Right ventricle myocardium inferior (tissue), 1 donor: ENCODE measurements around the gene NKAIN2. TPM values are rescaled to one million over a fixed set of nuclear protein-coding genes. Genes with fewer than 3 reads are reported as not detected.

ENCODE experiments used
- ATAC-seq: fragments of 200-7000 bp; cut with Tn5 transposase; one replicate; pipeline ENCODE4 v1.9.1; 2020; ENCODE audit warnings: mild to moderate bottlenecking, moderate library complexity
- DNase-seq: peaks from one replicate; pipeline ENCODE4 v3.0.0; 2021; ENCODE audit errors: missing footprints
- intact Hi-C: fragments of 100-400 bp; cut with DNase I; formaldehyde crosslinking; loops from one replicate; pipeline ENCODE4 v1.11.0; 2022
- total RNA-seq: library from RNA; stranded (reverse); fragmentation: NEBNext Ultra II Directional; extraction: Animal tissue kit (Norgen Biotek cat#: 25700); gene quantifications from one replicate; pipeline ENCODE4 v1.2.1, GENCODE V29; 2021
- donor health status: DM: no; HTN: yes; CAD: no; lungs with severe emphysema.

NKAIN2 gene
- total RNA-seq, 1 donor from 2014 or later = 0.30 TPM

DNA sequence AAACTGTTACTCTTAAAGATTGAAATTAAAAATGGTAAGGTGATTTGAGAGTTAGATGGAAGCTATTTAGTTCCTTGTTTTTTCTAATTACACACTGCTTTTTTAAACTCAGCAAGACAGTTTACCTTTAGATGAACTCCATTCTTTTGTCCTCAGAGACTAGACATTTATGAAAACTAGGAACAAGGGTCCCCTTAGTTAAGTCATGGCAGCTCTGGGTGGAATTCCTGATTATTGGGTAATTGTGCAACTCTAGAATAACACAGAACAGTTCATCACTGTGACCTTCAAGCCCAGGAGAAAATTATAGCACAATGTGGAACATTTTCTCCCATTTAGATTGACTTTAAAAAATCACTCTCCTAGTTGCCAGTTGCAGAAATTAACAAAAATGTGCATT is 251.7 kb downstream of the NKAIN2 start:
- ATAC-seq (no peak), DNase-seq (no peak)
- intact Hi-C loops = no loop called here

DNA sequence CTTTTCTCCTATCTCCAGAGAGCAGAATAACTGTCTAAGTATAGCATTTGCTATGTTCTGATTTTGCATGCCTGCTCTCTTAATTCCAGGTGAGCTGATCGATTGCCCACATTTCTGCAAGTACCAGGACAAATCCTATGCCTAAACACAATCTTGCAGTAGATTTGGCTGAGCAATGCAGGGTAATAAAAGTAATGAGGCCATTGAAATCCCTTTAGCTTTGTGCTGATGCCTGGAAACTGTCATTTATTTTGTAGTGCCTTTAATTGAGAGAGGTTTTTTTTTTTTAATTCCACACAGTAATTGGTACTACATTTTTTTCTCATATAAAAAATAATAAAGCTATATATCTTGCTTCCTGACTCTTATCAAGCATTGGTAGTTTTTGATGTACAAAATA is 252.3 kb downstream of the NKAIN2 start:
- intact Hi-C loops = no loop called here

DNA sequence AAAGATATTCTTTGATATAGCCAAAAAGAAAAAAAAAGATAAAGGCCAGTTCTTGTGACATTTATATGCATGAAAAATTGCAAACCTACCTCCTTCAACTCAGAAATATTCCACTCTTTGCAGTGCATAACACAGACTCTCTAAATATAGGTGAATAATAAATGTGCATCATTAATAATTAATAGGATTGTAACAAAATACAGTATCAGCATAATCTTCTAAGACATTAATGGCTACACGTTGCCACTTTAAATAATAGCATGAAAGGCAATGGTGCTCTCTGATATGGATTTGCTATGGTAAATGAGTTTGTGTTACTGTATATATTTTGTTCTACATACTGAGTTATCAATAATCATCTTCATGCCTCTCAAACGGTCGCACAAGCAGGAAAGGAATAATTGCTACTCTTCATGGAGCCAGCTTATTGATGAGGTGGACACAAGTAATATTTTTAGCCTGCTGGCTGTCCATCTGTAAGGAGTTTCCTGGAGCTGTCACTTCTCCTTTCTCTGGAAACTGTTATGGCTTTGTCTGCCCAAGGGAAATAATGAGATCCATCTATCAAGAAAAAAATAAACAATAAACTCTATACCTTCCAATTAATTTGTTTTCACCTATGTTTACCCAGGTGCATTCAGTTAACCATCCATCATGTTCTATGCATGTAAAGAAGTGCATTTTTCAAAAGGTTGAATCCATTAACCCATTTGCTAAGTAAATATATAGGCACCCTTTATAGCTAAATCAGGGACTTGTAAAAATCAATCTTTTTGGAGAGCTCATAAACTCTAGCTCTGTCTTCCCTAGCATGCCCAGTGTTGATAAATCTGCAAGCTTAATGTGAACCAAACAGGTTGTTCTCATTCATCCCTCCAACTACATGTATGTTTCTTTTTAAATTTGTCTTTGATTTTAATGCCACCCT is 253.0 kb downstream of the NKAIN2 start:
- DNase-seq = no peak
- no peak for ATAC-seq
- intact Hi-C loops = no loop called here

More for the DNA sequence above, 252.3 kb downstream of the NKAIN2 start:
- DNase-seq (no peak), ATAC-seq (no peak)

DNA sequence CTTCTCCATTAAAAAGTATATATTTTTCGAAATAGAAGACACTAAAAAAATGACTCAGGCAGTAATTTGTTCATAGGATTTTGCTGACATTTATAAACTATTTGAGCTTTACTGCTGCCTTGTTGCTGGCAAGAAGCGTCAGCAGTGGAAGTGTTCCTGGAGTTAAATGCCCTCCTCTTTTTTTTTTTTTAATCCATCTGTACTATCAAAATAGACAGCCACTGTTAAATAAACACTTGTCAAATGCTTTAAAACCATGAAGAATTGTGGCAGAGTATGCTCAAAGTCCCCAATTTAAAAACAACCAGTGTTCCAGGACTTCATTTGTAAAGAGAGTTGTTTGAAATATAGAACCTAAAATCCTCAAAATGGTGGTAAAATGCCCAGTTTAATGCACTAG is 253.8 kb downstream of the NKAIN2 start:
- no peak for DNase-seq
- no peak for ATAC-seq
- intact Hi-C loops = no loop called here

DNA sequence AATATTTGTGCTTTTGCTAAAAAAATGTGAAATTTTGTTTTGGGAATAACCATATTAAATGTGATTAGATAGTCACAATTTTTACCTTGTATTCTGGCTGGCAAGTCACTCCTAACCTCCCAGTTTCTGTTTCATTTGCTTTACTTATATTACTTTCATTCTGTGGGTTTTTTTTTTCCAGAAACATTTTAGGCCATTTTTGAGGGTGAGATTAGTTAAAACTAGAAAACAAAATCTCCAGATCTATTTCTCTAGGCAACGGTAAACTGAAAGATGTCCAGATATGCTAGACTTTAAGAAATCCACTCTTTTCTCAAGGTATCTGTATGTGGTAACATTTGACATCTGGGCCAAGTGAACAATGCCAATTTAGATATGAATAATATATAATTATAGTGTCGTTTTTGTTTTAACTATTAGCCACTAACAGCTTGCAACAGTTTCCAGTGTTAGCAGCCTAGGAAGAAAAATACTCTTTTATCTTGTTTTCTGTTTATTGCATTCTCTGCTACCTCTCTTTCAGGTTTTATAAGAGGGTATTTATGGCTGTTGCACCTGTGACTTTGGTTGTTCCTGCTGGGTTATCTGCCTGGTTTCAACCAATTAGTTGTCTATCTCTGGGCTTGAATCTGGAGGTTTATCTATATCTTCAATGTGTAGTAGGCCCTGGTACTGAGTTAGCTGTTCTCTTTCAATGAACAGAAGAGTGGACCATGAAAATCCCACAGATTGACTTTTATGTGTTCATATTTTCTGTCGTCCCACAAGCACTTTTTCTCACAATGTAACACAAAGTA is 260.9 kb downstream of the NKAIN2 start:
- intact Hi-C loops = no loop called here
- ATAC-seq = no peak
- no peak for DNase-seq

DNA sequence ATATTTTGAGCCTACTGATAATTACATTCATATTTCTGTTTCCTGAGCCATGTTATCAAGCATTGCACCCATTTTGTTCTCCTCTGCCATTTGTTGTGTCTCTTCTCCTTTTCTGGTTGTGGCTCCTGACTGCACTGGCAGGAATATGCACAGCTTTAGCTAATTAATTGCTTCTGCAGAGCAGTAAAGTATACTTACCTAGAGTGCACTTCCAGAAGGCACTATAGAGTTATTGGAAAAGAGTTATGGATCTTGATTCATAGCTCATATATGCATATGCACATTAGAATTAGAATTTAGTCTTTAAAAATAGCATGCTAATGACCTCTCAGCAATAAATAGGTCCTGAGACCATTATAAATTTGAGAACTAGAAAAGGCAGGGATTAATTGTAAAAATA is 262.6 kb downstream of the NKAIN2 start:
- DNase-seq (no peak), ATAC-seq (no peak)
- intact Hi-C loops = no loop called here

DNA sequence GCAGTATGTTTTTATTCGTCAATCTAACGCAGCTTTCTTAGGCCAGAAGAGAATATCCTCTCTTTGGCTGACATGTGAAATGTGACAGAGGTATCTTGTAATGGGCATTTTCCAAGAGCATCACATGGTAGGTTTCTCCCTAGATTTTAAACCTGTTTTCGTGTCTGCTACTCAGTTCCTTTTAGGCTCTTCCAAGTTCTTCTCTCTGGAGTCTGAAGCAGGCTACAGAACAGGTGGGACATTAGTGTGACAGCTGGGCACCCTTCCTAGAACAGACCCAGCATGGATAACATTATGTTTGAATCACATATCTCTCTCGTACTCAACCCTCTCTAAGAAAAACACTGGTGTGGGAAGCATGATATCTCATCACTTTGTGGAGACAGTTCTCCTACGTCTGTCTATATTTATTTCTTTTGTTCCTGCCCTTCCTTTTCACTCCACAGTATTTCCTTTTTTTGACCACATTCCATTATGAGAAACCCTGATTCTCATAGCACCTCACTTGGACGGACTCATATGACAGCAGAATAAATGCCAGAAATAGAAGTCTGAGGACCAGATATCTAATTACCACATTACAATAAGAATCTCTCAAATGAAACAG is 263.4 kb downstream of the NKAIN2 start:
- DNase-seq = no peak
- intact Hi-C loops = no loop called here
- no peak for ATAC-seq

DNA sequence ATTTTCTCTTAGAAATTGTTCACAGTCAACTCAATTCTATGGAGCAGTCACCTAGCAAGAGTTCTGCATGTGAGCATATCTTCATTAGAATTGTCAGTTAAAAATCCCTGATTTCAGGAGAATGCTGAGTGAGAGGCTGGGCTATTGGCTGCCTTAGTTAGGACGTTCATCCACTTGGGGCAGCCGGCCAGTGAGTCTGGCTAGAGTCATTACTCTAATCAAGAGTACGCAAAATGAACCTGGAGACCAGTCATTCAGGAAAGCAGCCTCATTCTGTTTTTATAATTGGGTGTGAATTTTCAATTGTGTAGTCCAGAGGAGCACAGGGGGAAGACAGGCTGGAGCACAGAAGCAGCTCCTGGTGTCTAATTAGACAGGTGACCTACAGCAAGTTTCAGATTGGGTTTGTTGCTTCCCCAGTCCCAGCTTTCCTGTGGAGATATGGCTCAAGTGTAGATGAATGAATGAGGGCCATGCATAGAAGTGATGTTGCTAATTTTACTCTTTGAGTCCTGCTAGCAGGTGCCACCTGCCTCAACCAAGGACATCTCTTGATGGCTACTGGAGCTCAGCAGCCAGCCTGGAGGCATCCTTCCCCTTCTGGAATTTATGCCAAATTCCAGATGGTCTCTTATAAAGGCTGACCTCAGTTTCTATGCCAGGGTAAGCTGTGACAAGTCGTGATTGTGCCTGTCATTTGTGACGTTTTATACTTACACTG is 265.7 kb downstream of the NKAIN2 start:
- DNase-seq = peak; percentile 40
- intact Hi-C loops = no loop called here
- ATAC-seq = no peak

DNA sequence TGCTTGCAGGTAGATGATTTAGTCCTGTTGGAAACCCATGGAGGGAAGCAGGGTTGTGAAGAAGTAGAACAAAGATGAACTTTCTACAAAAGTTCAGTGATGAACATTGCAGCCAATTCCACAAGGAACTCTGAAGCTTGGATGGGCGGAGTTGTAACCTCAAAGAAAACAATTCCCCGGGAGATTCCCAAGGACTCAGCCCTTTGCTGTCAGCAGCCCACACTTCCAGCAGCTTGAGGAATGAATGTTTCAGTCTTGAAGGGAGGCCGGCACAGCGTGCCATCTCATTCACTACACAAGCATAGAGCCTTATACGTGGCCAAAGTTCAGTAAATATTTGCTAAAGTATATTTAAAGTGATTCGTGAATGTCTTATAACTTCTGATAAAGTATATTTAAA is 269.4 kb downstream of the NKAIN2 start:
- ATAC-seq = no peak
- no peak for DNase-seq
- intact Hi-C loops = no loop called here

DNA sequence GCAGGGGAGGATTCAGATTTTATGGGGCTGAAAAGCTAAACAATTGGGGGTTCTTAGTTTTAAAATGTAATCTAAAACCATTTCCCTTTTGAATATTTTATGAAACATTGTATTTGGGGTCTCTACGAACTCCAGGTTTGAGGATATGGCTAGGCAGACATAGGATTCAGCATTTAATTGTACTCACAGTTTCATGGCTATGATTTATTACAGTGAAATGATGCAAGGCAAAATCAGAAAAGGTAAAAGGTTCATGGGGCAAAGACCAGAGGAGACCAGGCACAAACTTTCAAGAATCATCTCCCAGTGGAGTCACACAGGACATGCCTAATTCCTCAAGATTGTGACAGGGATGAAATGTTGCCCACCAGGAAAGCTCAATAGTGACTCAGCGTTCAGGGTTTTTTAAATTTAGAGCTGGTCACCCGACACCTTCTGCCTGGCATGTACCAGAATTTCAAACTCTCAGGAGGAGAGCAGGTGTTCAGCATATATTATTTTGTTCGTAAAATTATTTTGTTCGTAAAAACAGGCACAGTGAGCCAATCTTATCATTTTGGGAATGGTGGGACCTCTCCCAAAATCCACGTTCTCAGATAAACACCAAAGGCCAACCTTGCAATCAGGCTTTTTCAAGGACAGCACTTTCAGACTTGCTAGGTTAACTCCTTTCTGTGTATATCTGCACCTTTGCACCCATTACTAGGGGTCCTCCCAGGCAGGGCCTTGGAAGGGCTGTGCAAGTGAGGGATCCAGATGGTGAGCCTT is 270.3 kb downstream of the NKAIN2 start:
- intact Hi-C loops = no loop called here
- DNase-seq = no peak
- ATAC-seq = no peak

DNA sequence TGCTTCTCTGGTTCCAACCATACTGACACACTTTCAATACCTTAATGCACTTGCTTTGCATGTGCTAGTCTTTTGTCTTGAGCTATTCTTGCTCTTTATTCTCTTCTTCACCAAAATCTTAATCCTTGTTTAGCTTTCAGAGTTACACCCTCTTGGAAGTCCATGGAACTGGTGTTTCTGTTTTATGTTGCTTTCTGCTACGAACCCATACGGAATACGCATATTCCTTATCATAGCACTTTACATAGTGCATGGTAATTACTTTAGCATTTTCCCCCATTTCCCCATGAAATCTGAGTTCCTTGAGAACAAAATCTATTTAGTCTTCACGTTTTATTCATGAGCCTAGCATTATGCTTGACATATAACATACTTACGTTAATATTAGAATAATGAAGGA is 270.9 kb downstream of the NKAIN2 start:
- DNase-seq = no peak
- intact Hi-C loops = no loop called here
- no peak for ATAC-seq

DNA sequence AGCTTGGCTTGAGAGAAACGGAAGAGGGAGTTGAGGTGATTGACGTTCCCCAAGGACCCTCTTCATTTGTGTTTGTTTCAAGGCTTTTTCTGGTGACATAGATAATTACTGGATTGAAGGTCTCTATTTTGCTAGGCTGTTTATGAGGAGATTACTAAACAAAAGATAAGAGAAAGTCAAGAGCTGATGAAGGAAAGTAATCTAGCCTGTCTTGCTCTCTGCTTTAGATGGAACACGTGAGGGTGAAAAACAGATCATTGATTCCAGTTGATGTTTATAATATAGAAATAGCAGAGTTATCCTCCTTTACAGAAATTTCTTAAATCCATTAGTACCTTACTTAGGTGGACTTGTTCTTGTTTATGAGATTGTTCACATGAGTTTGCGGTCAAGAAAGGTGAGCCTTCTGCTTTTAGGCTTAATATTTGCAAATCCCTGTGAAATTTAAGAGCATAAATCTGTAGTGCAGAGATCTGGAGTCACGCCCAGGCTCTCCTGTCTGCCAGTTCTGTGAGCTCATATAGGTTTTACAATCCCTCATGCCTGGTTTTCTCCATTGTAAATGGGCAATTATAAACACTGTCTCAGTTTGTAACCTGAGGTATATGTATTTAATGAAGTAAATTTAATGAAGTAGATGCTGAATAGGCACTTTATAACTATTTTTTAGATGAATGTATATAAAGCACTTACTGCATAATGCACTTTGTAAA is 272.8 kb downstream of the NKAIN2 start:
- DNase-seq = no peak
- ATAC-seq = no peak
- intact Hi-C loops = no loop called here

DNA sequence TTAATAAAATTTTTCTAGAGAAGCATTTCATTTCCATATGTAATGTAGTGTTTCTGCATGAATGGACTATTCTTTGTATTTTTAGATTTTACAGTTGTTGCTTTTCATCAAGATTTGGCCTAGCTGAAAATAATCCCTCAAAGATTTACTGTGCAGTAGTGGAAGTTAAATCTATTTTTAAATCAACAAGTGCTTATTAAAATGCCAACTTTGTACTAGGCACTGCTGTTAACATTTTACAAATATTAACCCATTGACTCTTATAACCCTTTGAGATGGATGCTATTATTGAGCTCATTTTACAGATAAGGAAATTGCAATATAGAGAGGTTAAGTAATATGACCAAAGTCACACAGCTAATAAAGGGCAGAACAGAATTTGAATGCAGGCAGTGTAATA is 274.5 kb downstream of the NKAIN2 start:
- no peak for DNase-seq
- no peak for ATAC-seq

DNA sequence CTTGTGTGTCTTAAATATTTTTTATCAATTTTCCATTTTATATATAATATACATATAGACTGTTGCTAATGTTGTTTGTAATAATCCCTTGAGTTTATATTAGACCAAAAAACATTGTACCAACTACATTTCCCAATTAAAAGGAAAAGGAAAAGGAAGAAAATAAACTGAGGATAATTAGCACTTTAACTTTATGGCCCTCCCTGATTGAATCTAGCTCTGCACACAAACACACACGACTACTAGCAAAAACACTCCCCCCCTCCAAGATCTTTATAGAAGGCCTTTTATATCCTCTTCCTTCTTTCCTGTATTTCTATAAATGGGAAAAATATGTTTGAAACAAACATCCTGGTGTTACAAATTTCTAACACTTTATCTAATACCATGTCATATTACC is 276.8 kb downstream of the NKAIN2 start:
- intact Hi-C loops = no loop called here

More for the DNA sequence above, 274.5 kb downstream of the NKAIN2 start:
- intact Hi-C loops = no loop called here

DNA sequence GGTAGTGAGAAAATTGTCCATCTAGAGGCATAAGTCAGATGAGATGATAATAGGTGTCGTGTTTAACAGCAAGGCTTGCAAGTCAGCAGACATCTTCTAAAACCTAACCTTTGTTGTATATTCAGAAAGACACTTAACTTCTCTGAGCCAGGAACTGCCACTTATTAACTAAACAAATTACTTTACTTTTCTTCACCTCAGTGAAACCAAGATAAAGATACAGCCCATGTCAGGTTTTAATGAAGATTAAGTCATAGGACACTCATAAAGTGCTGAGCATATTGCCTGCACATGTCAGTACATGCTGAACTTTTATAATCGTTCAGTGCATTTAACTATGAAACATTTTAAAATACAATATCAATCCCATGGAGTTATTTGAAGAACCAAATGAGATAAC is 286.8 kb downstream of the NKAIN2 start:
- ATAC-seq = no peak
- intact Hi-C loops = no loop called here

More for the DNA sequence above, 276.8 kb downstream of the NKAIN2 start:
- no peak for ATAC-seq
- no peak for DNase-seq

DNA sequence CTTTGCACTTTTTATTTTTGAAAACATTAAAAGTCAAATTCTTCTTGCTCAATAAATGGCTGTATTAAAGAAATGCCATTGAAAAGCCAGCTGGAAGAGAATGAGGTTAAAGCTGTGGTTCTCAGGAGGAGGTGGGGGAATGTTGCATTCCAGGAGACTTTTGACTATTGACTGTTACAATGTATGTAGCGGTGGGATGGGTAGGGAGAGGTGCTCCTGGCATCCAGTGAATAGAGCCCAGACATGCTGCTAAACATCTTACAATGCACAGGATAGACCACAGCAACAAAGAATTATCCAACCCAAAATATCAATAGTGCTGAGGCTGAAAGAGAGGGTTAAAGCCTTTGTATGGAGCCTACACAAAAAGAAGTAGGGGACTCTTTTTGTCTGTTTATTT is 295.9 kb downstream of the NKAIN2 start:
- ATAC-seq (no peak), DNase-seq (no peak)
- intact Hi-C loops = no loop called here

More for the DNA sequence above, 286.8 kb downstream of the NKAIN2 start:
- DNase-seq = no peak

DNA sequence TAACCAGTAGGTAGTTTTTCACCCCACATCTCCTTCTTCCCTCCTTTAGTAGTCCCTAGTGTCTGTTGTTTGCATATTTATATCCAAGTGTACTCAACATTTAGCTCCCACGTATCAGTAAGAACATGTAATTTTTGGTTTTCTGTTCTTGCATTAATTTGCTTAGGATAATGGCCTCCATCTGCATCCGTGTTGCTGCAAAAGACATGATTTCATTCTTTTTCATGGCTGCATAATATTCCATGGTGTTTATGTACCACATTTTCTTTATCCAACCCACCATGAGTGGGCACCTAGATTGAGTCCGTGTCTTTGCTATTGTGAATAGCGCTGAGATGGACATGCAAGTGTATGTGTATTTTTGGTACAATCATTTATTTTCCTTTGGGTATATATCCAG is 306.8 kb downstream of the NKAIN2 start:
- no peak for DNase-seq
- intact Hi-C loops = no loop called here
- ATAC-seq = no peak

DNA sequence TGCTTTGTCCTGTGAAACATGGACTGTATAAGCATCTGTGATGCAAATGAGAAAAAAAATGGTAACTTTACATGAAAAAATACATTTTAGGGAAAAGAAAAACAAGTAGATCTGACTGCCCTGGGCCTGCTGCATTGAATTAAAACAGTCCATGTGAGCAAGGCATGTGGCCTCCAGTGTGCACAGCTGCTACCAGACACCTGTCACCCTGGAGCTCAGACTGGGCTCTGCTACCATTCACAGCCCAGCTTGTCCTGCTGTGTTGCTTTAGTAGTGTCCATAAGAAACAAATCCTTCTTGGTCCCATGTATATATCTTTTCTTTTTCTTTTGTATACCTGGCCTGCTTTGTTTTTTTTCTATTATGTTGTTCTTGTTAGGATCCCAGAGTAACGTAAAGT is 315.9 kb downstream of the NKAIN2 start:
- ATAC-seq = no peak
- DNase-seq = no peak
- intact Hi-C loops = no loop called here
